Anterior cingulate cortex (tissue), 58 donors: ENCODE results near the gene ZGRF1.
A peak's percentile ranks its signal among the peaks of the same experiment; 100 is the strongest.
"Not testable (repeated sequence)": the region's sequence is repeated elsewhere in the genome, so short reads cannot be mapped to it uniquely, and the experiment has no call there.

ENCODE experiments used
- DNase-seq, 58 donors: peaks; one replicate each; lab custom pipeline; 2025; lab: John Stamatoyannopoulos, UW

The ZGRF1 gene

DNA sequence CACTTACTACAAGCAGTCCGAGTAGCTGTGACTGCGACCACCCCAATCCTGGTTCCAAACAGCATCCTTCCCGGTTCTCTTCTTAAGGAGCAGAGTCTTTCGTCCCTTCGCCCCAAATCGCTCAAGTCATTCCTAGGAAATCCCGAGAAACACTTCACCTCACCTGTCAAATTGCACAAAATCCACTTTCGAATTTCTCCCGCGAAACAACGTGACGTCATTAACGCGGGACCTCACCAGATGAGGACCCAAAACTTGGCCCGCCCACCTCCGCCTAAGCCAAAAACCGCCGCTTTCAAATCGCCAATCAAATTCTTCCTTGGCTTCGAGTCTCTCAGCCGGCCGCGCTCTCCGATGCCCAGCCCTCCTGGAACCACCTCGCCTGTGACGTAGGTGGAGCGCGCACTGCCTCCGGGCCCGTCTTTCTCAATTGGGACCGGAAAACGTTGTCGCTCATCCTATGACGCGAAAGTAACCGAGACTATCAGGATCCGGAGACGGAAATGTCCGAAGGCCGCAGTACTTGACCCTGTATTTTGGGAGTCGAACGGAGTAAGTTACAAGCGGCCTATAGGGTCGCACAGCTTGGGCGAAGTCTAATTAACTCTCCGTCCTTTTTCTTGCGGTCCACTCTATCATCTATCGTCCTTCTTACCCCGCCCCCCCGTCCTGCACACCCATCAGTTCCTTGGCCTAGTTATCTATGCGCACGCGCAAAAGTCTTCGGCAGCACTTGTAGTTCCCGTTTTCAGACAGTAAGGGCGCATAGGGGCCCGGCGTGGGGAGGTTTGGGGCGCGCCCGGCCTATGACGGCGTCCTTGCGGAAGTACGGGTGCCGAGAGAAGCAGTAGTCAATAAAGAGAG is at the start of gene ZGRF1, which contains the start of gene LARP7:
Gene ZGRF1, minus strand, starts transcription at position 222 of the 864 bp plus-strand sequence. CDS start 3,733 bp downstream, outside the sequence.
Gene LARP7, plus strand, starts transcription at position 456 of the 864 bp plus-strand sequence. CDS start 7,527 bp downstream, outside the sequence.
- peak; percentile 89 to 100 (median 98) for DNase-seq

DNA sequence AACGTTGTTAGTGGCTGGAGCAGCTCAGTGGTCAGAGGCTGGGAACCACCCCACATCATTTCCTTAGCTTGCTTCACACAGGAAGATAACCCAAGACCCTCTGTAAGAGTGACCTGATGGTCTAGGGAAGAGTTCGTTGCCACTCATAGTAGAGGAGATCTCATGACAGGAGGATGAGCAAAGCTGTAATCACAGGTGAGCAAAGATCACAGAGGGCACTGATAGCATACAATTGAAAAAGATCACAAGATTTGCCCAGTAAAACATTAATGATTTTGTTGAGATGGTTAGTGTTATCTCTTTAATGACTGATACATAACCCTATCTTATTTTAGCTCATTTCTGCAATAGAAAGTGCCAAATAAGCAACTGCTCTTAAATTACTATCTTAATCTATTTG is 44.3 kb upstream of the ZGRF1 start:
- DNase-seq = no peak

GRCh38 chr4:112677519-112678091 is 40.9 kb upstream of the ZGRF1 start:
- DNase-seq = no peak

DNA sequence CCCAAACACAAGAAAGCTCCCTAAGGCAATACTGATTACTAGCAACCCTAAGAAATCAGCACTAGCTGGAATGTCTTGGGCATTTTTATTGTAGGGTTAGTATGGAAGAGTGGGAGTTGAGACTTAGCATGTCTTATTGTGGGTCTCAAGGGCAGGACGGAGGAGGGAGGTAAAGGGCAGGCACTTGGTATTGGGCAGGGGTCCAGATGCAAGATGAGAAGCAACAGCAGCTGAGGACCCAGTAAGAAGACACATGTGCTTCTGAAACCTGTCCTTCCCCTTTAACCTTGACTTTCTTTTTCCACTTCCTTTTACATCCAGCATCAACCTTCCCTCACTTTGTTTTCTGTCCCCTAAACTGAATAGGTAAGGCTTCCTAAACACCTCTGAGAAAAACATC is 37.7 kb upstream of the ZGRF1 start:
- no peak for DNase-seq

- DNase-seq = no peak
These were observed 37.0 kb upstream of the ZGRF1 start for GRCh38 chr4:112673686-112674085.

DNA sequence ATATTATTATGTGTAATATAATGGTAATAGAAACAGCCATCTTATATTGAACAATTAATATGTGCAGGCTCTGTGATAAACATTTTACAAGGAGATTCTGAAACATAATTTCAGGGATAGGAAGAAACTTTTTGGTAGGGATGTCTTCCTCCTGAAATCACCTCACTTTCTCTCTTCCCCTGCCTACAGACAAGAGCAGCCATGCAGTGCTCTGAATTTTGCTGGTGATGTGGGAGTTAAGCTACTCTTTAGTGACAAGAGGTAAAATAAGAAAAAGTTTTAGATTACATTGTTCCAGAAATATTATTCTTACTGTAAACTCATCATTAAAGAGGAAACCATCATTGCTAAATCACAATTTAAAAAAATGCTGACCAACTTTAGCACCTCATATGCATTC is 36.4 kb upstream of the ZGRF1 start:
- DNase-seq = peak in 1 of 58 donors; percentile 0

GRCh38 chr4:112668131-112668530 is 31.4 kb upstream of the ZGRF1 start:
- DNase-seq = no peak

DNA sequence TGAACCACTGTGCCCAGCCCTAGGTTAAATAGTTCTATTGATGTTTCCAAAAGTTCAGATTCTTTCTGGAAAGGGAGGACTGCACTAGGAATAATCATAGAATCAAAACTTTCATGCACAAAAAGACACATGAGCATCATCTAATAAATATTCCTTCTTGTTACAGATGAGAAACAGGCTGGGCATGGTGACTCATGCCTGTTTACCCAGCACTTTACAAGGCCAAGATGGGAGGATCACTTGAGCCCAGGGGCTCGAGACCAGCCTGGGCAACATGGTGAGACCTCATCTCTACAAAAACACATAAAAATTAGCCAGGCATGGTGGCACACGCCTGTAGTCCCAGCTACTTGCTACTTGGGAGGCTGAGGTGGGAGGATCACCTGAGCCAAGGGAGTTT is 27.9 kb upstream of the ZGRF1 start:
- DNase-seq = no peak

DNA sequence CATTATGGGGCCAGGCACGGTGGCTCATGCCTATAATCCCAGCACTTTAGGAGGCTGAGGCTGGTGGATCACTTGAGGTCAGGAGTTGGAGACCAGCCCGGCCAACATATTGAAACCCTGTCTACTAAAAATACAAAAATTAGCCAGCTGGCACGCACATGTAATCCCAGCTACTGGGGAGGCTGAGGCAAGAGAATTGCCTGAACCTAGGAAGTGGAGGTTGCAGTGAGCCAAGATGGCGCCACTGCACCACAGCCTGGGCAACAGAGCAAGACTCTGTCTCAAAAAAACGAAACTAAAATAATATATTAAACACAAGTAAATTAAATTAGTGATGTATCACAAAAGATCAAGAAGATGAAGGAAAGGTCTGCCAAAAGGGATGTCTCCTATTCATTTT is 19.4 kb upstream of the ZGRF1 start:
- DNase-seq = not testable (repeated sequence)

GRCh38 chr4:112655270-112655669 is 18.6 kb upstream of the ZGRF1 start:
- DNase-seq = no peak

DNA sequence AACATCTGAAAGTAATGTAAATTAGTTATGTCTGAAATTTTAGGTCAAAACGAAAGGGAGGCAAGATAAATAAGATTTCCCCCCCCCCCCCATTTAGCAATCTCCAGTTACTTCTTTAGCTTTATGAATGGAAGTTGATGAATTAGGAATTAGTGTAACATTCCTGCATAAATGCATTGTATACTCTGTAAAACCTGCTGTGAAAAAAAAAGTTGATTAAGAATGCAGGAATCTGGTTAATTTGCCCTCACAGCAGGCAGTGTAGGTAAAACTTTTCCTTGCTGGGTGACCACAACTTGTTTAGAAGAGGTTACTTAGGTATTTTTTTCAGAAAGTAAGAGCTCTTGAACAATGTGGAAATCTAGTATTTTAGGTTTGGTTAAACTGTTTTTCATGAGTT is 15.5 kb upstream of the ZGRF1 start:
- no peak for DNase-seq

GRCh38 chr4:112651641-112652040 is 14.9 kb upstream of the ZGRF1 start:
- DNase-seq = no peak

- no peak for DNase-seq
These were observed 13.6 kb upstream of the ZGRF1 start for GRCh38 chr4:112650332-112650731.

DNA sequence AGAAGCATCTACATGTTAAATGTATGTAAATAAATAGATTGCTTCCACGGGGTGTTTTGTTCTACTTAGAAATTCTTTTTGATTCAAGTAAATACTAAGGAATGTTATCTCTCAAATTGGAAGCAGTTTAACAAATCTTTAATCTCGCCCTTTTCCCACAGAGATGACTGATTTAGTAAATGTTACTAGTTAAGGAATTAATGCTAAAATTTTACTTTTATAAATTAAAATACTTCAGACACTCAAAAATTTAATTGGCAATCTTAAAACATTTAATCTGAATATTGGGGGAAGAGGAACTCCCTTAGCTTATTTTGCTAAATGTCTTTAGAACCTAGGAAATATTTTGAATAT is 12.3 kb upstream of the ZGRF1 start:
- DNase-seq = no peak

GRCh38 chr4:112648263-112649054 is 11.8 kb upstream of the ZGRF1 start:
- DNase-seq = no peak

- no peak for DNase-seq
These were observed 11.1 kb upstream of the ZGRF1 start for GRCh38 chr4:112647785-112648184.

DNA sequence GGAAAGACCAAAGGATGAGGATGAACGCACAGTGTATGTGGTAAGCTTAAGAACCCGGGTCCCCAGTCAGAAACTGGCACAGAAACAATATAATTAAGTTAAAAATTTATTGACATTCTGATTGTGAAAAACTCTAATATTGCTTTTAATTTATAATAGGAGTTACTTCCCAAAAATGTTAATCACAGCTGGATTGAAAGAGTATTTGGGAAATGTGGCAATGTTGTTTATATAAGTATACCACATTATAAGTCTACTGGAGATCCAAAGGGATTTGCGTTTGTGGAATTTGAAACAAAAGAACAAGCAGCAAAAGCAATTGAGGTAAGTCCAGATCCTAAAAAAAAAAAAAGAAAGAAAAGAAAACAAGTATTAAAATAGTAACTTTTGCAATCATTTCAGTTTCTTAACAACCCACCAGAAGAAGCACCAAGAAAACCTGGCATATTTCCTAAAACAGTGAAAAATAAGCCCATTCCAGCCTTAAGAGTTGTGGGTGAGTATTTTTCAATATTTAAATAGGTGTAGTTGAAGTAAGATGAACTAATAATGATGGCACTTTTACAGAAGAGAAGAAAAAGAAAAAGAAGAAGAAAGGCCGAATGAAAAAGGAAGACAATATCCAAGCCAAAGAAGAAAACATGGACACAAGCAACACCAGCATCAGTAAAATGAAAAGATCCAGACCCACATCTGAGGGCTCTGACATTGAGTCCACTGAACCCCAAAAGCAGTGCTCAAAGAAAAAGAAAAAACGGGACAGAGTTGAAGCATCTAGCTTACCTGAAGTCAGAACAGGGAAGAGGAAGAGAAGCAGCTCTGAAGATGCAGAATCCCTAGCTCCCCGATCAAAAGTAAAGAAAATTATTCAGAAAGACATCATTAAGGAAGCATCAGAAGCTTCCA is 10.2 kb upstream of the ZGRF1 start:
- DNase-seq = no peak

DNA sequence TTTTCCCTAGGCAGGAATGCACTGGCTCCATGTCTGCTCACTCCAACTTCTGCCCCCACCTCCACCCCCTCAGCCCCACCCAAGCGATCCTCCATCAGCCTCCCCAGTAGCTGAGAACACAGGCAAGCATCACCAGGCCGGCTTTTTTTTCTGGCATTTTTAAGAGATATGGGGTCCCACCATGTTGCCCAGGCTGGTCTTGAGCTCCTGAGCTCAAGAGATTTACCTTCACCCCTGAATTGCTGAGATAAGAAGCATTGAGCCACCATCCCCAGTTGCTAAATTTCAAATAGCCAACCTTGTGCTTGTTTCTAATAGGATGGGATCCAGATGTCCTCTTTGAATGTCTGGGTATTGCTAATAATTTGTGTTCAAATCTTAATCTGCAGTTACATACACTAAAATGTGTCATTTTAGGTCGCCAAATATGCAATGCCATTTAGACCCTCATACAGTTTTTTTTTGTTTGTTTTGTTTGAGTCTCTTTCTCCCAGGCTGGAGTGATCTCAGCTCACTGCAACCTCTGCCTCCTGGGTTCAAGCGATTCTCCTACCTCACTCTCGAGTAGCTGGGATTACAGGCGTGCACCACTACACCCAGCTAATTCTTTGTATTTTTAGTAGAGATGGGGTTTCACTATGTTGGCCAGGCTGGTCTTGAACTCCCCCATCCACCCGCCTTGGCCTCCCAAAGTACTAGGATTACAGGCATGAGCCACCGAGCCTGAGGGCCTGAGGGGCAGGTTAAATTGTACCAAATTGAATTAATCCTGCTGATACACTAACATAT is 9.0 kb upstream of the ZGRF1 start:
- no peak for DNase-seq
